Keratinocyte (primary cell): ENCODE measurements around the gene VCAN. TPM values are rescaled to one million over a fixed set of nuclear protein-coding genes. Genes with fewer than 3 reads are reported as not detected.

ENCODE experiments used
- DNase-seq: peaks from one replicate; pipeline ENCODE4 v3.0.0-alpha.2; 2011; ENCODE audit warnings: low read depth, missing footprints, low spot score
- FAIRE-seq: peaks from 2 replicates; lab custom pipeline; 2011; peaks lifted over from hg19 to GRCh38; lab: Jason Lieb, UNC
- H2AFZ ChIP-seq: 2 replicates; pipeline ENCODE4 v1.6.0; 2012; ENCODE audit warnings: low read length, control low read depth, inconsistent platforms; ENCODE audit not compliant: control insufficient read depth
- H3K27ac ChIP-seq: 2 replicates; pipeline ENCODE4 v1.5.1; 2011; ENCODE audit warnings: low read length; ENCODE audit not compliant: control insufficient read depth, insufficient read depth
- H3K27me3 ChIP-seq: 3 replicates; pipeline ENCODE4 v1.6.0; 2011; ENCODE audit warnings: low read length; ENCODE audit not compliant: control insufficient read depth, insufficient read depth; ENCODE audit errors: extremely low read depth
- H3K36me3 ChIP-seq, 2 experiments: 2 replicates in 1 of 2; 3 replicates in 1 of 2; pipeline ENCODE4 v1.5.1; 2011; ENCODE audit warnings: low read length in 2 of 2, mild to moderate bottlenecking in 1 of 2; ENCODE audit not compliant: control insufficient read depth in 2 of 2, insufficient read depth in 2 of 2; ENCODE audit errors: extremely low read depth in 1 of 2
- H3K4me1 ChIP-seq: 3 replicates; pipeline ENCODE4 v1.5.1; 2011; ENCODE audit warnings: low read length; ENCODE audit not compliant: control insufficient read depth, insufficient read depth; ENCODE audit errors: extremely low read depth
- H3K4me2 ChIP-seq: 3 replicates; pipeline ENCODE4 v1.6.0; 2011; ENCODE audit warnings: low read depth, low read length; ENCODE audit not compliant: control insufficient read depth, insufficient read depth; ENCODE audit errors: extremely low read depth
- H3K4me3 ChIP-seq, 3 experiments: fragments of 200-600 bp in 1 of 3; sonication (generic) in 1 of 3; 2 replicates in 2 of 3; 3 replicates in 1 of 3; pipeline ENCODE4 v1.5.1; 2011 to 2016; ENCODE audit warnings: low read length in 3 of 3, mild to moderate bottlenecking in 3 of 3, control low read depth in 2 of 3, inconsistent platforms in 1 of 3, low read depth in 1 of 3, mixed read lengths in 1 of 3, mixed run types in 1 of 3, moderate library complexity in 1 of 3; ENCODE audit not compliant: control insufficient read depth in 2 of 3, insufficient read depth in 2 of 3; ENCODE audit errors: extremely low read depth in 1 of 3
- H3K79me2 ChIP-seq: 2 replicates; pipeline ENCODE4 v1.6.0; 2012; ENCODE audit warnings: low read length; ENCODE audit not compliant: control insufficient read depth, insufficient read depth
- H3K9ac ChIP-seq: 3 replicates; pipeline ENCODE4 v1.6.0; 2011; ENCODE audit warnings: low read length; ENCODE audit not compliant: control insufficient read depth, insufficient read depth; ENCODE audit errors: extremely low read depth
- H3K9me1 ChIP-seq: 3 replicates; pipeline ENCODE4 v1.6.0; 2011; ENCODE audit warnings: low read length; ENCODE audit not compliant: control insufficient read depth, insufficient read depth; ENCODE audit errors: extremely low read depth
- H3K9me3 ChIP-seq: 2 replicates; pipeline ENCODE4 v1.5.1; 2012; ENCODE audit warnings: low read depth, low read length; ENCODE audit not compliant: control insufficient read depth
- H4K20me1 ChIP-seq: 3 replicates; pipeline ENCODE4 v1.6.0; 2011; ENCODE audit warnings: low read length; ENCODE audit not compliant: control insufficient read depth, insufficient read depth; ENCODE audit errors: extremely low read depth
- CTCF ChIP-seq, 3 experiments: IDR thresholded peaks in 1 of 3; conservative IDR thresholded peaks in 1 of 3; optimal IDR thresholded peaks in 1 of 3; 2 replicates in 2 of 3; 3 replicates in 1 of 3; pipeline versions ENCODE3 to v1.5.1; 2011; ENCODE audit warnings: low read length in 3 of 3, mild to moderate bottlenecking in 3 of 3, moderate library complexity in 2 of 3, control low read depth in 1 of 3, inconsistent platforms in 1 of 3; ENCODE audit not compliant: insufficient read depth in 2 of 3; ENCODE audit errors: extremely low read depth in 1 of 3
- EZH2 ChIP-seq: IDR thresholded peaks from one replicate; pipeline ENCODE4 v1.6.1; 2012; ENCODE audit warnings: inconsistent platforms, mild to moderate bottlenecking, low read length, moderate library complexity
- dilution Hi-C: fragments of 300-500 bp; cut with MboI; formaldehyde crosslinking; loops from one replicate; pipeline ENCODE4 v1.7.0; 2020; ENCODE audit warnings: low sequenced_read_pairs; ENCODE audit not compliant: extremely low pct_ligation_motif_present
- polyA plus RNA-seq, 5 experiments: library from polyadenylated mRNA; depleted of rRNA in 3 of 5; stranded (reverse) in 3 of 5; stranded (forward) in 1 of 5; unstranded in 1 of 5; fragments of >200 nt; gene quantifications; 1 replicate in 1 of 5; 2 replicates in 3 of 5; 3 replicates in 1 of 5; pipeline versions ENCODE4 v1.2.1 to v1.2.3, GENCODE V29; 2011 to 2012; ENCODE audit warnings: missing spikeins in 2 of 5, low read depth in 1 of 5, low replicate concordance in 1 of 5

VCAN gene
- polyA plus RNA-seq, 1 donor (not counting 4 experiments of a cell fraction or from before 2014, with no cell fraction given): 1.9 TPM

GRCh38 chr5:83540783-83541182 is 69.2 kb downstream of the VCAN start:
- H4K20me1 ChIP-seq: no peaks in the 10 kb centered on the region
- no peaks in the 10 kb centered on the region for H3K36me3 ChIP-seq
- FAIRE-seq: no peak
- H3K27ac ChIP-seq: no peak overlapping the region
- H3K9me1 ChIP-seq: no peaks in the 10 kb centered on the region
- no peak overlapping the region for H3K4me2 ChIP-seq
- TF ChIP-seq EZH2 (no peak), CTCF (optimal IDR thresholded peaks at IDR 0.05 in 1 of 3, IDR thresholded peaks at IDR 0.05 in 1 of 3, conservative IDR thresholded peaks at IDR 0.05 in 1 of 3; ENCODE audit: extremely low read depth in 1 of 3, insufficient read depth in 2 of 3, low read length in 3 of 3) (no peak)
- no peaks in the 10 kb centered on the region for H3K79me2 ChIP-seq
- dilution Hi-C loops: no loop called here
- no peak overlapping the region for H2AFZ ChIP-seq
- no peaks in the 10 kb centered on the region for H3K4me1 ChIP-seq
- H3K27me3 ChIP-seq: no peaks in the 10 kb centered on the region
- no peak overlapping the region for H3K9ac ChIP-seq
- H3K9me3 ChIP-seq: no peaks in the 10 kb centered on the region
- H3K4me3 ChIP-seq: no peak overlapping the region
- DNase-seq: no peak

GRCh38 chr5:83542839-83543238 is 71.3 kb downstream of the VCAN start:
- TF ChIP-seq EZH2: no peak
- TF ChIP-seq CTCF (optimal IDR thresholded peaks at IDR 0.05 in 1 of 3, IDR thresholded peaks at IDR 0.05 in 1 of 3, conservative IDR thresholded peaks at IDR 0.05 in 1 of 3; ENCODE audit: extremely low read depth in 1 of 3, insufficient read depth in 2 of 3, low read length in 3 of 3): no peak
- Histone ChIP-seq H3K4me2 (no peak overlapping the region), H3K27me3 (no peaks in the 10 kb centered on the region), H3K79me2 (no peaks in the 10 kb centered on the region), H3K36me3 (no peaks in the 10 kb centered on the region), H3K9me1 (no peaks in the 10 kb centered on the region), H3K9me3 (no peaks in the 10 kb centered on the region), H3K4me1 (no peaks in the 10 kb centered on the region), H3K4me3 (no peak overlapping the region), H3K9ac (no peak overlapping the region), H2AFZ (no peak overlapping the region), H4K20me1 (no peaks in the 10 kb centered on the region), H3K27ac (no peak overlapping the region)
- DNase-seq (no peak), FAIRE-seq (no peak)
- dilution Hi-C loops: no loop called here
